DOHH2 (cell line): ENCODE data around the gene P3H2.

Experiments
- CTCF ChIP-seq: fragments of 200-600 bp; sonication (generic); IDR thresholded peaks from one replicate; pipeline ENCODE4 v1.5.1; 2014; ENCODE audit warnings: antibody characterized with exemption, mild to moderate bottlenecking, low read depth, low read length; ENCODE audit not compliant: poor library complexity, severe bottlenecking
- EZH2phosphoT487 ChIP-seq: fragments of 200-600 bp; sonication (generic); IDR thresholded peaks from 2 replicates; pipeline ENCODE4 v1.6.1; 2017; ENCODE audit warnings: borderline replicate concordance, mild to moderate bottlenecking, antibody characterized with exemption, low read length, moderate library complexity, mixed read lengths

GRCh38 chr3:190094160-190094718 is 26.5 kb downstream of the P3H2 start:
- no peak for TF ChIP-seq CTCF
- TF ChIP-seq EZH2phosphoT487 = no peak
